GM19238 (cell line): Measurements from ENCODE around the gene ARL5A.

Experiments used
- DNase-seq: peaks from one replicate; pipeline ENCODE4 v3.0.0; 2011; ENCODE audit warnings: low spot score; ENCODE audit not compliant: insufficient read length

Gene ARL5A

GRCh38 chr2:151840216-151841046 lies 12.2 kb upstream of the ARL5A start:
- no peak for DNase-seq

- no peak for DNase-seq
Measured at GRCh38 chr2:151837926-151838325, 9.7 kb upstream of the ARL5A start.

DNA sequence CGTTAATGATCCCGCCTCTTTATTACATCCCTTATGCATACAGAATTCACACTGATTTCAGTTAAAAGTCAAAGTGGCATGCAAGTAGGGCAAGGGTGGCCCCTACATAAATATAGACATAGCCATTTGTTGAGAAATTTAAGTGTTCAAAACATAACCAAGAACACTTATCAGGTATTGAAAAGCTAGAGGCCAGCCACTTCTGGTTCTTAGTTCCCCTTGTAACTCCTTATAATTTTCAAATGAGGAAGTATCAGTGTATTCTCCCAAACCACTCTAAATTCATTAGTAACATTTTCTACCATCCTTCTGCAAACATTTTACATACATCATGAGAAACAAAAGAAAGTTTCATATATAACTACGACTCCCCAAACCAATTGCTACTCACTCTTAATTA lies 5.8 kb upstream of the ARL5A start:
- no peak for DNase-seq

DNA sequence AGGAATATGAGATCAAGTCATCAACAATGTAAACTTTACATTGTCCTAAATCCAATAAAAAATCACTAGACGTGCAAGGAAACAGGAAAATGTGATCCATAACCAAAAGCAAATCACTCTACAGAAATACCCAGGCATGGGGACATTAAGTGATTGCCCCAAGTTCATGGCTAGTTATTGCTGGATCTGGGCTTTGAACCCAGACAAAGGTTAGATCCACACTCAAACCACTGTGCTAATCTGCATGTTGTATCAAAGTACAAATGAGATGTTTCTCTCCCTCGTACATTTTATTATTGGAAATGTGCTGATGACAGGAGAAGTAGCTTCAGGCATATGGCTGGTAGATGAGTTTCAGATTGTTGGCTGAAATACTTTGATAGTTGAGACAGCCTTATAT lies 2.7 kb upstream of the ARL5A start:
- no peak for DNase-seq

DNA sequence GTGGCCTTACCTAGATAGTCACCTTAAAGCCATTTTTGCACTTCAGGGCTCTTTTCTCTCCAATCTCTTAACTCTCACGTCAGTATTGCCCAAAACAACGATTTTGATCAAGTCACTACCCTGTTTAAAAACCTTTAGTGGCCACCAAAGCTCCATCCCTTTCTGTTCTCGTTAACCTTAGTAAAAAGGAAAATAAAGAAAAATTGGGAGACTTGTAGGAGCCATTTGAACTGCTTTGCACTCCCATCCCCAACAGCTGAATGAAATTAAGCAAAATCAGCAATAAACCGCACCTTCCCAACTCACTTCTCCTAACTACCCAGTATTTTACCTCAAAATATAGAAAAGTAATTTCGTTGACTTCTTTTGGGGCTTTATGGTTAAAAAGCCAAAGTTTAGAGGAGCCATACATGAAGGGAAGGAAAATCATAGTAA lies 686 bp upstream of the ARL5A start:
- no peak for DNase-seq

GRCh38 chr2:151827564-151828142 lies 568 bp downstream of the ARL5A start:
- no peak for DNase-seq

- DNase-seq = no peak
Measured at GRCh38 chr2:151826737-151827157, 1.5 kb downstream of the ARL5A start.

DNA sequence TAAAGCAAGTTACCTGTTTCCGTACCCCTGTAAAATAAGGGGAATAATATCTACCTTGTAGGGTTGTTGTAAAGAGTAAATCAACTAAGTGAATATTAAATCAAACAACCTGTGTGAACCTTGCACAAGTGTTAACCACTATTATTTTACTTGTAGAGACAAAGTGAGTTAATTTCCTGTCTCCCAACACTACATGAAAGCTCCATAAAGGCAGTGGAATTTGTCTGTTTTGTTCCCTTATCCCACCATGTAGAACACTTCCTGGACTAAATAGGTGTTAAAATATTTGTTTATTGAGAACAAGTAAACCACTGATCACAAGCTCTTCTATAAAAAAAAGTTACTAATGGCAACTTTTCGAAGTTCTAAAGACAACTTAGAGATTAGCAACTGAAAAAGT lies 3.3 kb downstream of the ARL5A start:
- no peak for DNase-seq

- DNase-seq = no peak
Measured at GRCh38 chr2:151823651-151824050, 4.6 kb downstream of the ARL5A start.

- no peak for DNase-seq
Measured at GRCh38 chr2:151819920-151820319, 8.3 kb downstream of the ARL5A start.

DNA sequence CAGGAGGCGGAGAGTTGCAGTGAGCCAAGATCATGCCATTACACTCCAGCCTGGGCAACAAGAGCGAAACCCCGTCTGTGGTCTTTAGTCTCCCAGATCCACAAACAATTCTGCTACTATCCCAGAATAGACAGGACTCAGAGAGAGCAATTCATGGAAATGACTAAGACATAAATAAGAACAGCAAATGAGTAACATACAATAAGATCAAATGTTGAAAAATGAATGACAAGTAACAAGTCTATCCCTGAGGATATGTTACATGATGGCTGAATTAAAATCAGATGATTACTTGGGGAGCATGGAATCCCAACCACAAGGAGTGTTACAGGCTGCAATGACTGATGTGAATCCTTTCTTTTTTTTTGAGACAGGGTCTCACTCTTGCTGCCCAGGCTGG lies 10.3 kb downstream of the ARL5A start:
- no peak for DNase-seq

GRCh38 chr2:151816843-151817242 lies 11.4 kb downstream of the ARL5A start:
- no peak for DNase-seq

- no peak for DNase-seq
Measured at GRCh38 chr2:151815821-151816489, 12.3 kb downstream of the ARL5A start.

DNA sequence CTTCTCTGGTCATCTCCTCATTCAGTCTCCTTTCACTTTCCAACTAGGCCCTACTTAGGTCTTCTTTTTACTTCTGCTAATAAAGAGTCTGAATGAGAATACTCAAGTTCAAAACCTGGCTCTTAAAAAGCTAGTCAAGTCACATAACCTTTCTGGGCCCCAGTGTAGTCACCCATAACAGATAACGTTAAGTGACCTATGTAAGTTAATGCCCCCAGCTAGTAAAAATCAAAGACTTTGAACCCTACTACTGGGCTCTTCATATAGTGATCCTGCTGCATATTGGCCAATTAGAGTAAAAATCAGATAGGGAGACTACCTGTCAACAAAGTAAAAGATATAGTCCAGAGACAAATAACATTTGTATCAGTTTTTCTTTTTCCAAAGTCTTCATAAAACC lies 17.7 kb downstream of the ARL5A start:
- no peak for DNase-seq

DNA sequence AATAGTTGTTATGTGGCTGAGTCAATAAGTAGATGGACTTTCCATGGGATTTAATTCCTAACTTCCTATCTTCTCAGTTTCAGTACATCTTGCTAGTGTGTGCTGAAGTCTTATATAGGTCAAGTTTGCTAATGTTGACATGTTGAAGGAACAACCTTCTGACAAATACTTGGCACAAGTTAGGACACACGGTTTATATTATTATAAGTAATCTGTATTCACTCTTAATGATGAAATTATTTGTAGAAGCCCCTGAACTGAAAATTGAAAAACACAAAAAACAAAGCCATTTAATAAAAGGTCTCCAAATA lies 19.2 kb downstream of the ARL5A start:
- DNase-seq = no peak

- no peak for DNase-seq
Measured at GRCh38 chr2:151808258-151809072, 19.8 kb downstream of the ARL5A start.

GRCh38 chr2:151805961-151806360 lies 22.3 kb downstream of the ARL5A start:
- no peak for DNase-seq

- DNase-seq = no peak
Measured at GRCh38 chr2:151805343-151805742, 22.9 kb downstream of the ARL5A start.

DNA sequence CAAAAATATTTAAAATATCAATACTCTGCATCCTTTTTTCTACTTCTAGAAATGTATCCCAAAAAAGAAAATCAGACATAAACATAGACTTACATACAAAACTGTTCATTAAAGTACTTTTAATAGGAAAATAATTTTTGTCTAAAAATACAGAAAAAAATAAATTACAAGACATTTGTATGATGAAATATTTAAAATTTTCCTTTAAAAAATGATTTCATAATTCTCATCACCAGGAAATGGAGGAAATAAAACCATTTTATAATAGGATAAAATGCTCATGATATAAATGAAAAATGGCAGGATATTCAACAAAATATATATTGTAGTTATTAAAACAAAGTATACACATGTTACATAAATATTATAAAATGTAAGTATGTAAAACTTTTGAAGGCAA lies 24.4 kb downstream of the ARL5A start:
- DNase-seq = no peak

- no peak for DNase-seq
Measured at GRCh38 chr2:151802315-151802714, 25.9 kb downstream of the ARL5A start.

GRCh38 chr2:151799886-151800292 lies 28.3 kb downstream of the ARL5A start:
- no peak for DNase-seq

DNA sequence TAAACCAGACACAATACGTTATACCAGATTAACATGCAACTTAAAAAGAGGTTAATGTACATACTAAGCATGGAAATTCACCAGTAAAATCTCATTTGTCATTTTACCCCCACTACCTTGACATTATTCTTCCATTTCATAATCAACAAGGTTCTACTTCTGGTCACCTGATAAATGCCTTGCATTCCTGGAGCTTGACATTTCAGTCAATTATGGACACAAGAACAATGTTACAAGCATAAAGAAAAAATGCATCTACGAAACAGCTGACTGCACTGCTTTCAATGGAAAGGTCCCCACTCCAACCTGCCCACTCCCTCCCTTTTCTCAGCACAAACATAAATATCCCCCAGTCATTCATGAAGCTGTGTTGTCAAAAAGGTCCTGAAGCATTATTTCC lies 31.4 kb downstream of the ARL5A start:
- no peak for DNase-seq
